ENCODE data around the gene APMAP. TPM values are rescaled to one million over a fixed set of nuclear protein-coding genes. Genes with fewer than 3 reads are reported as not detected.

Gene APMAP
- total and polyA plus RNA-seq, 4 donors: 132 to 378 (median 234) TPM

- DNase-seq (ENCODE audit: low spot score): no peak
- Histone ChIP-seq H3K9me3 (ENCODE audit: control insufficient read depth in 4 of 4, low read length in 3 of 4) (no peaks in the 10 kb centered on the region), H3K27me3 (ENCODE audit: control insufficient read depth in 4 of 4, insufficient read depth in 4 of 4, low read length in 3 of 4) (no peaks in the 10 kb centered on the region), H3K27ac (ENCODE audit: low read depth in 1 of 2, low read length in 2 of 2) (no peak overlapping the region), H3K9ac (ENCODE audit: low read depth in 1 of 2, low read length in 2 of 2) (no peak overlapping the region), H3K4me1 (ENCODE audit: control insufficient read depth in 4 of 4, insufficient read depth in 4 of 4, low read length in 3 of 4) (peaks cover 0 to 3% (median 0%) of the 10 kb centered on the region in 4 donors), H3K36me3 (ENCODE audit: control insufficient read depth in 4 of 4, insufficient read depth in 3 of 4, low read depth in 1 of 4, low read length in 3 of 4) (peaks cover 21 to 82% (median 72%) of the 10 kb centered on the region in 4 donors), H3K4me3 (ENCODE audit: low read depth in 1 of 3, low read length in 3 of 3) (no peak overlapping the region)
- WGBS: 92% methylated on average over 8 of the region's 8 CpGs
- TF ChIP-seq YY1 (IDR thresholded peaks at IDR 0.05) (no peak), CTCF (IDR thresholded peaks at IDR 0.05; ENCODE audit: low read depth, low read length, missing input control) (no peak), HNF4G (IDR thresholded peaks at IDR 0.05) (no peak), NR2F2 (IDR thresholded peaks at IDR 0.05) (no peak), FOXA2 (IDR thresholded peaks at IDR 0.05) (no peak)
Measured at GRCh38 chr20:24970754-24971153, 21.8 kb downstream of the APMAP start.

- H3K9ac ChIP-seq (ENCODE audit: low read depth in 1 of 2, low read length in 2 of 2): no peak overlapping the region
- H3K4me3 ChIP-seq (ENCODE audit: low read depth in 1 of 3, low read length in 3 of 3): no peak overlapping the region
- no peak overlapping the region for H3K27ac ChIP-seq (ENCODE audit: low read depth in 1 of 2, low read length in 2 of 2)
- H3K9me3 ChIP-seq (ENCODE audit: control insufficient read depth in 4 of 4, low read length in 3 of 4): no peaks in the 10 kb centered on the region
- H3K27me3 ChIP-seq (ENCODE audit: control insufficient read depth in 4 of 4, insufficient read depth in 4 of 4, low read length in 3 of 4): no peaks in the 10 kb centered on the region
- no peak for DNase-seq (ENCODE audit: low spot score)
- WGBS: 92% methylated on average over 5 of the region's 5 CpGs
- H3K36me3 ChIP-seq (ENCODE audit: control insufficient read depth in 4 of 4, insufficient read depth in 3 of 4, low read depth in 1 of 4, low read length in 3 of 4): peaks cover 22 to 88% (median 77%) of the 10 kb centered on the region in 4 donors
- TF ChIP-seq FOXA2 (IDR thresholded peaks at IDR 0.05) (no peak), NR2F2 (IDR thresholded peaks at IDR 0.05) (no peak), RAD21 (IDR thresholded peaks at IDR 0.05) (no peak), MAX (IDR thresholded peaks at IDR 0.05) (no peak), SP1 (IDR thresholded peaks at IDR 0.05) (no peak), FOXA1 (IDR thresholded peaks at IDR 0.05) (no peak), REST (IDR thresholded peaks at IDR 0.05) (no peak), CTCF (IDR thresholded peaks at IDR 0.05; ENCODE audit: low read depth, low read length, missing input control) (no peak), GABPA (IDR thresholded peaks at IDR 0.05 in 1 of 2, conservative IDR thresholded peaks at IDR 0.05 in 1 of 2) (no peak), HNF4A (conservative IDR thresholded peaks at IDR 0.05) (no peak), JUND (IDR thresholded peaks at IDR 0.05) (no peak), HNF4G (IDR thresholded peaks at IDR 0.05) (no peak)
- H3K4me1 ChIP-seq (ENCODE audit: control insufficient read depth in 4 of 4, insufficient read depth in 4 of 4, low read length in 3 of 4): peaks cover 0 to 3% (median 0%) of the 10 kb centered on the region in 4 donors
Measured at GRCh38 chr20:24970030-24970553, 22.5 kb downstream of the APMAP start.

All from liver (tissue), 9 donors.